GM06990 (cell line): ENCODE measurements around the gene PTPRN2.

Experiments used
- DNase-seq: peaks from one replicate; pipeline ENCODE4 v3.0.0-alpha.2; 2011; ENCODE audit not compliant: insufficient read length; ENCODE audit errors: extremely low read depth
- H3K27me3 ChIP-seq: replicated peaks from 2 replicates; pipeline ENCODE4 v1.6.0; 2011; ENCODE audit warnings: low read length; ENCODE audit not compliant: control insufficient read depth, insufficient read depth
- H3K36me3 ChIP-seq: 2 replicates; pipeline ENCODE4 v1.5.1; 2011; ENCODE audit warnings: low read length; ENCODE audit not compliant: control insufficient read depth, insufficient read depth
- H3K4me3 ChIP-seq: replicated peaks from 2 replicates; pipeline ENCODE4 v1.5.1; 2011; ENCODE audit warnings: low read depth, mild to moderate bottlenecking, control low read depth, low read length
- CTCF ChIP-seq: IDR thresholded peaks from 2 replicates; pipeline ENCODE4 v1.5.1; 2011; ENCODE audit warnings: low read length, control low read depth, mild to moderate bottlenecking, inconsistent platforms; ENCODE audit not compliant: insufficient read depth, poor library complexity, severe bottlenecking

The PTPRN2 gene

GRCh38 chr7:158444501-158445420 lies 142.9 kb downstream of the PTPRN2 start:
- DNase-seq = no peak
- TF ChIP-seq CTCF = no peak
- Histone ChIP-seq H3K27me3 (no peaks in the 10 kb centered on the region), H3K36me3 (no peaks in the 10 kb centered on the region), H3K4me3 (no peak overlapping the region)

- Histone ChIP-seq H3K4me3 (no peak overlapping the region), H3K27me3 (no peaks in the 10 kb centered on the region), H3K36me3 (no peaks in the 10 kb centered on the region)
- no peak for TF ChIP-seq CTCF
- no peak for DNase-seq
Measured at GRCh38 chr7:158443688-158444483, 143.7 kb downstream of the PTPRN2 start.

GRCh38 chr7:158443014-158443687 lies 144.5 kb downstream of the PTPRN2 start:
- no peak for DNase-seq
- no peak for TF ChIP-seq CTCF
- Histone ChIP-seq H3K36me3 (no peaks in the 10 kb centered on the region), H3K4me3 (no peak overlapping the region), H3K27me3 (no peaks in the 10 kb centered on the region)

GRCh38 chr7:158442260-158442659 lies 145.4 kb downstream of the PTPRN2 start:
- no peak for TF ChIP-seq CTCF
- Histone ChIP-seq H3K27me3 (no peaks in the 10 kb centered on the region), H3K36me3 (no peaks in the 10 kb centered on the region), H3K4me3 (no peak overlapping the region)
- no peak for DNase-seq

- H3K36me3 ChIP-seq = no peaks in the 10 kb centered on the region
- no peaks in the 10 kb centered on the region for H3K27me3 ChIP-seq
- TF ChIP-seq CTCF = no peak
- no peak for DNase-seq
- no peak overlapping the region for H3K4me3 ChIP-seq
Measured at GRCh38 chr7:158439035-158439434, 148.6 kb downstream of the PTPRN2 start.
